ENCODE results near the gene ARSB.
"Not testable (repeated sequence)": the region's sequence is repeated elsewhere in the genome, so short reads cannot be mapped to it uniquely, and the experiment has no call there.

Gene ARSB

GRCh38 chr5:78776637-78777036 is 208.5 kb downstream of the ARSB start:
- Histone ChIP-seq H3K27me3 (ENCODE audit: insufficient read depth, low read length) (no peaks in the 10 kb centered on the region), H3K4me3 (ENCODE audit: low read length) (no peak overlapping the region), H2AFZ (ENCODE audit: low read depth, low read length) (no peak overlapping the region), H3K36me3 (ENCODE audit: insufficient read depth, low read length) (no peaks in the 10 kb centered on the region), H3K4me1 (ENCODE audit: insufficient read depth, low read length) (peaks cover 4% of the 10 kb centered on the region), H3K9me3 (ENCODE audit: low read length) (peaks cover 1% of the 10 kb centered on the region)

GRCh38 chr5:78773655-78774054 is 211.5 kb downstream of the ARSB start:
- no peaks in the 10 kb centered on the region for H3K36me3 ChIP-seq (ENCODE audit: insufficient read depth, low read length)
- H2AFZ ChIP-seq (ENCODE audit: low read depth, low read length), result no peak overlapping the region
- H3K4me1 ChIP-seq (ENCODE audit: insufficient read depth, low read length), result peaks cover 4% of the 10 kb centered on the region
- no peaks in the 10 kb centered on the region for H3K27me3 ChIP-seq (ENCODE audit: insufficient read depth, low read length)
- H3K4me3 ChIP-seq (ENCODE audit: low read length), result no peak overlapping the region
- H3K9me3 ChIP-seq (ENCODE audit: low read length), result peaks cover 1% of the 10 kb centered on the region

- Histone ChIP-seq H3K4me3 (ENCODE audit: low read length) (no peak overlapping the region), H3K27me3 (ENCODE audit: insufficient read depth, low read length) (no peaks in the 10 kb centered on the region), H2AFZ (ENCODE audit: low read depth, low read length) (peak overlapping the region; percentile 37), H3K9me3 (ENCODE audit: low read length) (no peaks in the 10 kb centered on the region), H3K36me3 (ENCODE audit: insufficient read depth, low read length) (no peaks in the 10 kb centered on the region), H3K4me1 (ENCODE audit: insufficient read depth, low read length) (peaks cover 4% of the 10 kb centered on the region)
Measured at GRCh38 chr5:78771260-78772205, 213.6 kb downstream of the ARSB start.

- H3K36me3 ChIP-seq (ENCODE audit: insufficient read depth, low read length), result no peaks in the 10 kb centered on the region
- H3K9me3 ChIP-seq (ENCODE audit: low read length), result no peaks in the 10 kb centered on the region
- no peak overlapping the region for H2AFZ ChIP-seq (ENCODE audit: low read depth, low read length)
- H3K4me3 ChIP-seq (ENCODE audit: low read length), result no peak overlapping the region
- no peaks in the 10 kb centered on the region for H3K27me3 ChIP-seq (ENCODE audit: insufficient read depth, low read length)
- H3K4me1 ChIP-seq (ENCODE audit: insufficient read depth, low read length), result peaks cover 4% of the 10 kb centered on the region
Measured at GRCh38 chr5:78768781-78769380, 216.2 kb downstream of the ARSB start.

- no peak overlapping the region for H2AFZ ChIP-seq (ENCODE audit: low read depth, low read length)
- H3K9me3 ChIP-seq (ENCODE audit: low read length), result no peaks in the 10 kb centered on the region
- H3K4me3 ChIP-seq (ENCODE audit: low read length), result no peak overlapping the region
- no peaks in the 10 kb centered on the region for H3K4me1 ChIP-seq (ENCODE audit: insufficient read depth, low read length)
- H3K27me3 ChIP-seq (ENCODE audit: insufficient read depth, low read length), result no peaks in the 10 kb centered on the region
- no peaks in the 10 kb centered on the region for H3K36me3 ChIP-seq (ENCODE audit: insufficient read depth, low read length)
Measured at GRCh38 chr5:78766412-78766762, 218.7 kb downstream of the ARSB start.

- H2AFZ ChIP-seq (ENCODE audit: low read depth, low read length), result no peak overlapping the region
- H3K9me3 ChIP-seq (ENCODE audit: low read length), result no peaks in the 10 kb centered on the region
- no peak overlapping the region for H3K4me3 ChIP-seq (ENCODE audit: low read length)
- H3K27me3 ChIP-seq (ENCODE audit: insufficient read depth, low read length), result no peaks in the 10 kb centered on the region
- no peaks in the 10 kb centered on the region for H3K4me1 ChIP-seq (ENCODE audit: insufficient read depth, low read length)
- H3K36me3 ChIP-seq (ENCODE audit: insufficient read depth, low read length), result no peaks in the 10 kb centered on the region
Measured at GRCh38 chr5:78765756-78766411, 219.2 kb downstream of the ARSB start.

- no peaks in the 10 kb centered on the region for H3K36me3 ChIP-seq (ENCODE audit: insufficient read depth, low read length)
- H3K27me3 ChIP-seq (ENCODE audit: insufficient read depth, low read length), result no peaks in the 10 kb centered on the region
- no peak overlapping the region for H3K4me3 ChIP-seq (ENCODE audit: low read length)
- no peaks in the 10 kb centered on the region for H3K4me1 ChIP-seq (ENCODE audit: insufficient read depth, low read length)
- no peaks in the 10 kb centered on the region for H3K9me3 ChIP-seq (ENCODE audit: low read length)
- H2AFZ ChIP-seq (ENCODE audit: low read depth, low read length), result no peak overlapping the region
Measured at GRCh38 chr5:78765116-78765515, 220.0 kb downstream of the ARSB start.

- no peak overlapping the region for H2AFZ ChIP-seq (ENCODE audit: low read depth, low read length)
- no peak overlapping the region for H3K4me3 ChIP-seq (ENCODE audit: low read length)
- no peaks in the 10 kb centered on the region for H3K36me3 ChIP-seq (ENCODE audit: insufficient read depth, low read length)
- no peaks in the 10 kb centered on the region for H3K27me3 ChIP-seq (ENCODE audit: insufficient read depth, low read length)
- no peaks in the 10 kb centered on the region for H3K4me1 ChIP-seq (ENCODE audit: insufficient read depth, low read length)
- no peaks in the 10 kb centered on the region for H3K9me3 ChIP-seq (ENCODE audit: low read length)
Measured at GRCh38 chr5:78763659-78764189, 221.4 kb downstream of the ARSB start.

- not testable (repeated sequence) for H3K27me3 ChIP-seq (ENCODE audit: insufficient read depth, low read length); H3K9me3 ChIP-seq (ENCODE audit: low read length); H3K4me1 ChIP-seq (ENCODE audit: insufficient read depth, low read length); H2AFZ ChIP-seq (ENCODE audit: low read depth, low read length); H3K36me3 ChIP-seq (ENCODE audit: insufficient read depth, low read length); H3K4me3 ChIP-seq (ENCODE audit: low read length)
Measured at GRCh38 chr5:78762743-78763142, 222.4 kb downstream of the ARSB start.

GRCh38 chr5:78761840-78762239 is 223.3 kb downstream of the ARSB start:
- Histone ChIP-seq H3K27me3 (ENCODE audit: insufficient read depth, low read length) (no peaks in the 10 kb centered on the region), H3K4me3 (ENCODE audit: low read length) (no peak overlapping the region), H3K9me3 (ENCODE audit: low read length) (no peaks in the 10 kb centered on the region), H3K36me3 (ENCODE audit: insufficient read depth, low read length) (no peaks in the 10 kb centered on the region), H2AFZ (ENCODE audit: low read depth, low read length) (no peak overlapping the region), H3K4me1 (ENCODE audit: insufficient read depth, low read length) (no peaks in the 10 kb centered on the region)

- Histone ChIP-seq H3K4me1 (ENCODE audit: insufficient read depth, low read length) (no peaks in the 10 kb centered on the region), H3K27me3 (ENCODE audit: insufficient read depth, low read length) (no peaks in the 10 kb centered on the region), H2AFZ (ENCODE audit: low read depth, low read length) (no peak overlapping the region), H3K9me3 (ENCODE audit: low read length) (no peaks in the 10 kb centered on the region), H3K36me3 (ENCODE audit: insufficient read depth, low read length) (no peaks in the 10 kb centered on the region), H3K4me3 (ENCODE audit: low read length) (no peak overlapping the region)
Measured at GRCh38 chr5:78760770-78761169, 224.3 kb downstream of the ARSB start.

GRCh38 chr5:78760366-78760765 is 224.7 kb downstream of the ARSB start:
- no peaks in the 10 kb centered on the region for H3K9me3 ChIP-seq (ENCODE audit: low read length)
- H3K4me3 ChIP-seq (ENCODE audit: low read length), result no peak overlapping the region
- no peaks in the 10 kb centered on the region for H3K4me1 ChIP-seq (ENCODE audit: insufficient read depth, low read length)
- no peak overlapping the region for H2AFZ ChIP-seq (ENCODE audit: low read depth, low read length)
- H3K27me3 ChIP-seq (ENCODE audit: insufficient read depth, low read length), result no peaks in the 10 kb centered on the region
- no peaks in the 10 kb centered on the region for H3K36me3 ChIP-seq (ENCODE audit: insufficient read depth, low read length)

- Histone ChIP-seq H3K27me3 (ENCODE audit: insufficient read depth, low read length) (no peaks in the 10 kb centered on the region), H3K4me3 (ENCODE audit: low read length) (no peak overlapping the region), H2AFZ (ENCODE audit: low read depth, low read length) (no peak overlapping the region), H3K4me1 (ENCODE audit: insufficient read depth, low read length) (no peaks in the 10 kb centered on the region), H3K9me3 (ENCODE audit: low read length) (no peaks in the 10 kb centered on the region), H3K36me3 (ENCODE audit: insufficient read depth, low read length) (no peaks in the 10 kb centered on the region)
Measured at GRCh38 chr5:78758169-78758839, 226.8 kb downstream of the ARSB start.
